Adrenal gland (tissue), 5 donors: ENCODE measurements around the gene NUAK2.

Source experiments
- POLR2A ChIP-seq, 2 donors: fragments of 450-650 bp; IDR thresholded peaks; one replicate each; pipeline ENCODE4 v1.6.1; 2017; ENCODE audit warnings: antibody characterized with exemption in 2 of 2, mild to moderate bottlenecking in 2 of 2, moderate library complexity in 1 of 2
- TF ChIP-seq, protein P1 (sequence below), 6 experiments: fragments of 450-650 bp in 4 of 6; fragments of 200-600 bp in 2 of 6; sonication (generic) in 1 of 6; IDR thresholded peaks; 1 replicate in 5 of 6; 2 replicates in 1 of 6; pipeline versions ENCODE4 v1.5.1 to v1.8.0; 2016 to 2021; ENCODE audit warnings: antibody characterized with exemption in 6 of 6, mild to moderate bottlenecking in 2 of 6, moderate library complexity in 1 of 6
- donor health status: DM: no; HTN: no; CAD: no.

DNA sequence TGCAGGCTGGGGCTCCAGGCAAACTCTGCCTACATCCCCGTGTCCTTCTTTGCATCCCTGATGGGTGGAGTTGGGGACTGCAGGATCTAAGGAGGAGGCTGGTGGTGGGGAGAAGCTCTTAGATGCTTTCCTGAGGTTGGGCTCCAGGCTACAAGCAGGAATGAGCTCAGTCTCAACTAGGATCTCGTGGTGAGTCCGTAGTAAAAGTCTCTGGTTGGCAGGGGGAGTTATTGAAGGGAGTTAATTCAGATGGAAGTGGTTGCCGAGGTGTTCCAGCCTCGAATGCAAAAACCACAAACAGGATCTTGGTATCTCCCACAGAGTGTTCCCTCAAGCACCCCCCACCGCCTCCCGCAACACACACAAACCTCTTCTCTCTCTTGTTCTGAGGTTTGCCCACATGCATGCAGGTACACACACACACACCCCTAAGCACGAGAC lies 58.8 kb downstream of the NUAK2 start:
- TF ChIP-seq, protein P1, sequence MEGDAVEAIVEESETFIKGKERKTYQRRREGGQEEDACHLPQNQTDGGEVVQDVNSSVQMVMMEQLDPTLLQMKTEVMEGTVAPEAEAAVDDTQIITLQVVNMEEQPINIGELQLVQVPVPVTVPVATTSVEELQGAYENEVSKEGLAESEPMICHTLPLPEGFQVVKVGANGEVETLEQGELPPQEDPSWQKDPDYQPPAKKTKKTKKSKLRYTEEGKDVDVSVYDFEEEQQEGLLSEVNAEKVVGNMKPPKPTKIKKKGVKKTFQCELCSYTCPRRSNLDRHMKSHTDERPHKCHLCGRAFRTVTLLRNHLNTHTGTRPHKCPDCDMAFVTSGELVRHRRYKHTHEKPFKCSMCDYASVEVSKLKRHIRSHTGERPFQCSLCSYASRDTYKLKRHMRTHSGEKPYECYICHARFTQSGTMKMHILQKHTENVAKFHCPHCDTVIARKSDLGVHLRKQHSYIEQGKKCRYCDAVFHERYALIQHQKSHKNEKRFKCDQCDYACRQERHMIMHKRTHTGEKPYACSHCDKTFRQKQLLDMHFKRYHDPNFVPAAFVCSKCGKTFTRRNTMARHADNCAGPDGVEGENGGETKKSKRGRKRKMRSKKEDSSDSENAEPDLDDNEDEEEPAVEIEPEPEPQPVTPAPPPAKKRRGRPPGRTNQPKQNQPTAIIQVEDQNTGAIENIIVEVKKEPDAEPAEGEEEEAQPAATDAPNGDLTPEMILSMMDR (IDR thresholded peaks at IDR 0.05): no peak
- TF ChIP-seq POLR2A (IDR thresholded peaks at IDR 0.05): no peak
